ENCODE measurements around the gene KCNIP1. TPM values are rescaled to one million over a fixed set of nuclear protein-coding genes. Genes with fewer than 3 reads are reported as not detected.

The KCNIP1 gene
- total and polyA plus RNA-seq, 9 donors = 1.9 to 8.3 (median 4.0) TPM

DNA sequence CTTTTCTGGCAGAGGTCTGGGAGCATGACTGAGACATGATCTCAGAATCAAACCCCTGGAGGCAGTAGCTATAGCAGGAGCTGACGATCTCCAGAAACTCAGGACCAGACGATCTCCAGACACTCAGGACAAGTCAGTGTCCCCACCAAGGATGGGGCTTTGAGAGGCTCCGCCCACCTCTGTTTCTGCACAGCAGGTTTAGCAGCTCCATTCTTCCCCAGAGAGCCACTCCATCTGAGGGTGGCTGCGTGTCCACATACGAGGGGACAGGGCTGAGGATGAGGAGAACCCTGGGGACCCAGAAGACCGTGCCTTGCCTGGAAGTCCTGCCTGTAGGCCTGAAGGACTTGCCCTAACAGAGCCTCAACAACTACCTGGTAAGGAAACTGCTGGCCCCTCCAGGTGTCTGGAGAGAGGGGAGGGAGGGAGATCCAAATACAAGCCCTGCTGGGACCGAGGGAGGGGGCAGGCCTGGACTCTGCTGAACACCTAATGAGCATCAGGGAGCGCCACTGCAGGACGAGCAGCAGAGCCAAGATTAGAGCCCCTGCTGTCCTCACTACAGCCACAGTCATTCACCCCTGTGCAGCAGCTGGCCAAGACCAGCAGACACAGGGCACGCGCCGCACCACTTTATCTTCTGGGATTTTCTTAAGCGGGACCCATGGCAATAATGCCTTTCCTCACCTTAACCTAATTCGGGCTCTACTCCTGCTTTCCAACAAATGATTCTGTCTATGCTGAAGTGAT lies 279.9 kb downstream of the KCNIP1 start, which contains the start of gene GABRP:
GABRP (plus strand) TSS at position 228 of the 750 bp plus-strand sequence. CDS start 4,891 bp downstream, outside the sequence.
- DNase-seq = no peak
- H3K36me3 ChIP-seq (ENCODE audit: control insufficient read depth, insufficient read depth, low read length) = no peaks in the 10 kb centered on the region
- H3K4me1 ChIP-seq (ENCODE audit: control insufficient read depth, insufficient read depth, low read length) = no peaks in the 10 kb centered on the region
- WGBS (ENCODE audit: insufficient coverage) = 63% methylated on average over 5 of the region's 14 CpGs
- no peaks in the 10 kb centered on the region for H3K27me3 ChIP-seq (ENCODE audit: control insufficient read depth, insufficient read depth, low read length)
- no peak within 1 kb of the TSS for H3K27ac ChIP-seq (ENCODE audit: low read length)
- no peaks in the 10 kb centered on the region for H3K9me3 ChIP-seq (replicated peaks; ENCODE audit: control insufficient read depth, low read depth, low read length)
- no peak within 1 kb of the TSS for H3K4me3 ChIP-seq (ENCODE audit: low read length)

DNA sequence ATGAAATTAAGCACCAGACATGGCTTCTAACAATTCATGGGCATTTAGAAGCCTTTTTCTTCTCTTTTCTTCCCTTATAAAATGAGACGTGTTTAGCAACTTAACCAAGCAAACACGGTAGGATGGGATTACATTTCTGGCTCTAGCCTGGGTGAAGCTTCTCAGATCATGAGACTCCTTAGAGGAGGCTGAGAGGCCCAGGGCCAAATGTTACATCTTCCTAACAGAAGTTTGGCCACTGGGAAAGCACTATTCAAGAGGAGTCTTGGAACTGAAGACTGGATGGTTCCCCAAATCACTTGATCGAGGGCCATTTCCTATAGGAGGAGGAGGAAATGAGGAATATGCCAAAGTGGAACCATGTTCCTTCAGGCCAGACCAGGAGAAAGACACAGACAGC lies 281.6 kb downstream of the KCNIP1 start:
- Histone ChIP-seq H3K27ac (ENCODE audit: low read length) (no peak overlapping the region), H3K4me1 (ENCODE audit: control insufficient read depth, insufficient read depth, low read length) (no peaks in the 10 kb centered on the region)

More for the DNA sequence above, 281.6 kb downstream of the KCNIP1 start:
- Histone ChIP-seq H3K27me3 (ENCODE audit: control insufficient read depth, insufficient read depth, low read length) (no peaks in the 10 kb centered on the region), H3K4me3 (ENCODE audit: low read length) (no peak overlapping the region), H3K36me3 (ENCODE audit: control insufficient read depth, insufficient read depth, low read length) (no peaks in the 10 kb centered on the region), H3K9me3 (replicated peaks; ENCODE audit: control insufficient read depth, low read depth, low read length) (no peaks in the 10 kb centered on the region)
- WGBS (ENCODE audit: insufficient coverage) = 33% methylated on average over 1 of the region's 3 CpGs
- peak; percentile 76 for DNase-seq

Other genes starting within 250 kb of the KCNIP1 start
- 4.4 TPM for gene LCP2, start 206.2 kb upstream of the KCNIP1 start, total RNA-seq
- 1 to 10 TPM; 3.9 to 6.4 (median 5.0) TPM for gene LCP2, start 206.2 kb upstream of the KCNIP1 start, polyA plus RNA-seq (ENCODE audit: insufficient read depth in 1 of 8, insufficient read length in 8 of 8, low replicate concordance in 1 of 8)
- gene KCNMB1, start 114.7 kb upstream of the KCNIP1 start, total RNA-seq = 0.22 TPM
- 1 to 10 TPM in 1 of 8 donors, under 1 TPM in 7; 0.33 to 1.1 (median 0.74) TPM for gene KCNMB1, start 114.7 kb upstream of the KCNIP1 start, polyA plus RNA-seq (ENCODE audit: insufficient read depth in 1 of 8, insufficient read length in 8 of 8, low replicate concordance in 1 of 8)

Measured in muscle of leg (tissue), 11 donors.